Smooth muscle cell (in vitro differentiated cells): ENCODE measurements around the gene FGD2. TPM values are rescaled to one million over a fixed set of nuclear protein-coding genes. Genes with fewer than 3 reads are reported as not detected.

ENCODE experiments used
- DNase-seq: peaks from one replicate; lab custom pipeline; 2025; ENCODE audit not compliant: unreplicated experiment; lab: John Stamatoyannopoulos, UW
- H2AFZ ChIP-seq: fragments of 200-600 bp; sonication (generic); 2 replicates; pipeline ENCODE4 v1.6.0; 2016; ENCODE audit warnings: antibody characterized with exemption, low read depth, mild to moderate bottlenecking
- H3F3A ChIP-seq: fragments of 200-600 bp; sonication (generic); 2 replicates; pipeline ENCODE4 v1.6.0; 2017; ENCODE audit warnings: antibody characterized with exemption, low read depth
- H3K27ac ChIP-seq: fragments of 200-600 bp; sonication (generic); 2 replicates; pipeline ENCODE4 v1.5.1; 2016; ENCODE audit warnings: low read depth, mild to moderate bottlenecking
- H3K27me3 ChIP-seq: fragments of 200-600 bp; sonication (generic); 2 replicates; pipeline ENCODE4 v1.6.1; 2016; ENCODE audit warnings: low read depth, mild to moderate bottlenecking
- H3K36me3 ChIP-seq: fragments of 200-600 bp; sonication (generic); 2 replicates; pipeline ENCODE4 v1.5.1; 2016; ENCODE audit warnings: low read depth
- H3K4me1 ChIP-seq: fragments of 200-600 bp; sonication (generic); 2 replicates; pipeline ENCODE4 v1.5.1; 2016; ENCODE audit warnings: low read depth
- H3K4me2 ChIP-seq: fragments of 200-600 bp; sonication (generic); 2 replicates; pipeline ENCODE4 v1.6.0; 2016; ENCODE audit warnings: mild to moderate bottlenecking
- H3K4me3 ChIP-seq: fragments of 200-600 bp; sonication (generic); 2 replicates; pipeline ENCODE4 v1.5.1; 2016; ENCODE audit warnings: mild to moderate bottlenecking
- H3K79me2 ChIP-seq: fragments of 200-600 bp; sonication (generic); 2 replicates; pipeline ENCODE4 v1.6.0; 2016; ENCODE audit warnings: low read depth, mild to moderate bottlenecking
- H3K9ac ChIP-seq: fragments of 200-600 bp; sonication (generic); 2 replicates; pipeline ENCODE4 v1.6.0; 2016; ENCODE audit warnings: low read depth
- H3K9me3 ChIP-seq: fragments of 200-600 bp; sonication (generic); replicated peaks from 2 replicates; pipeline ENCODE4 v1.5.1; 2016; ENCODE audit warnings: low read depth
- H4K20me1 ChIP-seq: fragments of 200-600 bp; sonication (generic); 2 replicates; pipeline ENCODE4 v1.6.0; 2016; ENCODE audit warnings: low read depth
- WGBS: methylation state at CpG from one replicate; pipeline ENCODE4 v1.1.7; 2016; ENCODE audit warnings: low lambda C conversion rate; 5-methylcytosine and 5-hydroxymethylcytosine counted together
- polyA plus RNA-seq: library from polyadenylated mRNA; unstranded; fragments of >200 nt; fragmentation: Nextera tagmentation; extraction: Ambion mirVana; gene quantifications from 2 replicates; pipeline ENCODE4 v1.2.1, GENCODE V29; 2016
- total RNA-seq: library from RNA; depleted of rRNA; stranded (reverse); fragments of >200 nt; gene quantifications from 2 replicates; pipeline ENCODE4 v1.2.3, GENCODE V29; 2014
- TF ChIP-seq, protein P1 (sequence below): fragments of 200-600 bp; sonication (generic); IDR thresholded peaks from 2 replicates; pipeline ENCODE4 v1.5.1; 2017; ENCODE audit warnings: borderline replicate concordance, mild to moderate bottlenecking, antibody characterized with exemption; ENCODE audit not compliant: insufficient read depth, poor library complexity, severe bottlenecking

The FGD2 gene
- total and polyA plus RNA-seq, 2 experiments from 2014 or later, result not detected

DNA sequence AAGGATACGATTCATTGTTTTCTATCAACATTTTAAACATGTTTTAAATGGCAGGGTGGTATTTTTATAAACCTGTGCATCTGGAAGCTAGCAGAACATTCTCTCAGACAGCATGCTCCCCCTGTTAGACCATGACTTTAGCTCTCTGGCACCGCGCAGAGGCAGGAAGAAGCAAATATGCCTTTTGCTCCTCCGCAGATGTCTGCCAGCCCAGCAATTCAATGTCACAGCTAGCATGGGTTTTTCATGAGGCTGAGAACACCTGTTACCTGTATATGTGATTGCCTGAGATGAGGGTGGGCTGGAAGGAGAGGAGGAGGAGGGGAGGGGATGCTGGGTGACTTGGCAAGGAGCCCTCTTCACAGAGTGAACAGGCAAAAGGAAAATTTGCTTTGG is 26.1 kb upstream of the FGD2 start:
- no peaks in the 10 kb centered on the region for H3K27me3 ChIP-seq
- no peak overlapping the region for H3K4me3 ChIP-seq
- TF ChIP-seq, protein P1, sequence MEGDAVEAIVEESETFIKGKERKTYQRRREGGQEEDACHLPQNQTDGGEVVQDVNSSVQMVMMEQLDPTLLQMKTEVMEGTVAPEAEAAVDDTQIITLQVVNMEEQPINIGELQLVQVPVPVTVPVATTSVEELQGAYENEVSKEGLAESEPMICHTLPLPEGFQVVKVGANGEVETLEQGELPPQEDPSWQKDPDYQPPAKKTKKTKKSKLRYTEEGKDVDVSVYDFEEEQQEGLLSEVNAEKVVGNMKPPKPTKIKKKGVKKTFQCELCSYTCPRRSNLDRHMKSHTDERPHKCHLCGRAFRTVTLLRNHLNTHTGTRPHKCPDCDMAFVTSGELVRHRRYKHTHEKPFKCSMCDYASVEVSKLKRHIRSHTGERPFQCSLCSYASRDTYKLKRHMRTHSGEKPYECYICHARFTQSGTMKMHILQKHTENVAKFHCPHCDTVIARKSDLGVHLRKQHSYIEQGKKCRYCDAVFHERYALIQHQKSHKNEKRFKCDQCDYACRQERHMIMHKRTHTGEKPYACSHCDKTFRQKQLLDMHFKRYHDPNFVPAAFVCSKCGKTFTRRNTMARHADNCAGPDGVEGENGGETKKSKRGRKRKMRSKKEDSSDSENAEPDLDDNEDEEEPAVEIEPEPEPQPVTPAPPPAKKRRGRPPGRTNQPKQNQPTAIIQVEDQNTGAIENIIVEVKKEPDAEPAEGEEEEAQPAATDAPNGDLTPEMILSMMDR, result no peak
- peaks cover 14% of the 10 kb centered on the region for H3K4me1 ChIP-seq
- 87% methylated on average over 4 of the region's 4 CpGs for WGBS
- H3K9me3 ChIP-seq, result no peaks in the 10 kb centered on the region
- H3K79me2 ChIP-seq, result peaks cover 64% of the 10 kb centered on the region
- no peak for DNase-seq
- no peaks in the 10 kb centered on the region for H3K36me3 ChIP-seq
- peaks cover 84% of the 10 kb centered on the region for H4K20me1 ChIP-seq
- no peak overlapping the region for H2AFZ ChIP-seq
- H3F3A ChIP-seq, result peaks cover 4% of the 10 kb centered on the region
- H3K4me2 ChIP-seq, result no peak overlapping the region
- no peak overlapping the region for H3K9ac ChIP-seq
- H3K27ac ChIP-seq, result no peak overlapping the region

DNA sequence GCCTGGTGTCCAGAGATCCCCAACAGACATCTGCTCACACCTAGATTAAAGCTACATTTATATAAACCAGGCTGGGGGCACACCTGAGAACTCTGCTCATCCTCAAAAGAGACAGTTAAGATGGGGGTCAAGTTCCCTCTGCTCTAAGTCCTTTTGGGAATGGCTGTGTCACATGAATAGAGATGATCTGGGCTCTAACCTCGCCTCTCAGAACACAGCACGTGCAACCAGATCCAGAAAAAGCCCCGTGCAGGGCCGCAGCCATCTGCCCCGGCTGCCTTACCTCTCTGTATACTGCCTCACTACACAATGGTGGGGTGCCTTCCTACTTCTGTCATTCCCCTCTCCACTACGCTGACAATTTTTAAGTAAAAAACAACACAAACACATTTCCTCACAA is 25.3 kb upstream of the FGD2 start:
- no peaks in the 10 kb centered on the region for H3K9me3 ChIP-seq
- no peak for DNase-seq
- H4K20me1 ChIP-seq, result peaks cover 90% of the 10 kb centered on the region
- peaks cover 71% of the 10 kb centered on the region for H3K79me2 ChIP-seq
- TF ChIP-seq, protein P1, result no peak
- no peak overlapping the region for H2AFZ ChIP-seq
- peaks cover 5% of the 10 kb centered on the region for H3F3A ChIP-seq
- 94% methylated on average over 6 of the region's 6 CpGs for WGBS
- no peak overlapping the region for H3K4me2 ChIP-seq
- peak overlapping the region; percentile 11 for H3K27ac ChIP-seq
- H3K27me3 ChIP-seq, result no peaks in the 10 kb centered on the region
- H3K36me3 ChIP-seq, result no peaks in the 10 kb centered on the region
- peaks cover 18% of the 10 kb centered on the region for H3K4me1 ChIP-seq
- no peak overlapping the region for H3K9ac ChIP-seq
- H3K4me3 ChIP-seq, result no peak overlapping the region

DNA sequence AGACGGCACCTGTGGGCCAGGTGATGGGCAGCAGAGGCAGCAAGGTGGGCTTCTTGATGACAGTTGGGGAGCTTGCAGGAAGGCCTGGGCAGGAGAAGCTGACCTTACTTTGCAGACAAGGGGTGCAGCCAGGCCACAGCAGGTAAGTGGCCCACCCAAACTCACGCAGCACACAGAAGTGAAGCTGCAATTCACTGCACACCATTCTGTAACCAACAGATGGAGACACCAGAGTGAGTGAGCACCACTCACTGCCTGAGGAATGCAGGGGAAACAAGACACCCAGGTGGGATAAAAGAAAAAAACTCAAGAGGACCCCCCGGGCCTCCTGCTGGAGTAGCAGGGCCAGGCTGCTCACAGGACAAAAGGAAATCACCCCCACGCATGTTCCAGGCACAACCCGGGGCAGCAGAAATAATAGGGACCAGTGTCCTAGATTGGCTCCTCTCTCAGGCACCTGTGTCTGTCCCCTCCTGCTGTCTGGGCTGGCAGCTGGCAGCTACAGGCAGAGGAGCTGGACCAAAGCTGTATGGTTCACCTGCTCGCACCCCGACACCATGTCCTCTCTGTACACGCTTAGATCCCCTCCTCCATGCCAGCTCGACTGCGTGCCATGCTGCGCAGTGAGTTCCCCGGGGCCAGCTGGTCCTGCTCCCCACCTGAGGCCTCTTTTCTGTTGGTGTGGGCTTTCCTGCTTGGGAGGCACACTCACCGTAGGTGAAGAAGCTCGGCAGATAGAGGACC is 24.4 kb upstream of the FGD2 start:
- Histone ChIP-seq H4K20me1 (peaks cover 87% of the 10 kb centered on the region), H3F3A (peaks cover 5% of the 10 kb centered on the region), H3K9me3 (no peaks in the 10 kb centered on the region), H3K4me3 (no peak overlapping the region), H3K9ac (no peak overlapping the region), H3K79me2 (peaks cover 79% of the 10 kb centered on the region), H2AFZ (no peak overlapping the region), H3K36me3 (no peaks in the 10 kb centered on the region), H3K27ac (peak overlapping the region; percentile 11), H3K4me2 (no peak overlapping the region), H3K4me1 (peaks cover 18% of the 10 kb centered on the region), H3K27me3 (no peaks in the 10 kb centered on the region)
- TF ChIP-seq, protein P1, result no peak
- 91% methylated on average over 14 of the region's 14 CpGs for WGBS
- DNase-seq, result no peak

DNA sequence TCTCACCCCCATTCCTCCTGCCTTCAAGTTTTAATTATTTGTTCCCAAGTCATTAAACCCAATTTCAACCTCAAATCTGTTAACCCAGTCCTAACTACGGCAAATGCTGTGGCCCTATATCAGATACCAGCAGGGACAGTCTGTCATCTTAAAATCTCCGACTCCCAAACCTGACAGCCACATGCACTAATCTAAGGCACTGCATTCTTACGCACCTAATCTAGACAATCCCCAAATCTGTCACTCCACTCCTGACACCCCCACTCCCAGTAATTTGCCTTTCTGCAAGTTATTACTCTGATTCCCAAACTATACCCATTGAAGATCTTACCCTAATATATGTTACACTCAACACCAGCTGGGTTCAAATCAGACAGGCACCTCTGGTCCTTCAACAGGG is 21.9 kb upstream of the FGD2 start:
- peaks cover 8% of the 10 kb centered on the region for H3F3A ChIP-seq
- no peak overlapping the region for H2AFZ ChIP-seq
- H3K4me1 ChIP-seq, result peaks cover 21% of the 10 kb centered on the region
- no peak overlapping the region for H3K9ac ChIP-seq
- peak overlapping the region; percentile 90 for H3K4me2 ChIP-seq
- peaks cover 64% of the 10 kb centered on the region for H4K20me1 ChIP-seq
- H3K9me3 ChIP-seq, result no peaks in the 10 kb centered on the region
- H3K4me3 ChIP-seq, result peak overlapping the region; percentile 99
- TF ChIP-seq, protein P1, result no peak
- WGBS, result 89% methylated on average over 3 of the region's 3 CpGs
- no peak for DNase-seq
- peaks cover 74% of the 10 kb centered on the region for H3K79me2 ChIP-seq
- peak overlapping the region; percentile 6 for H3K27ac ChIP-seq
- H3K27me3 ChIP-seq, result no peaks in the 10 kb centered on the region
- H3K36me3 ChIP-seq, result no peaks in the 10 kb centered on the region
